Measurements from ENCODE around the gene SGCE.

DNA sequence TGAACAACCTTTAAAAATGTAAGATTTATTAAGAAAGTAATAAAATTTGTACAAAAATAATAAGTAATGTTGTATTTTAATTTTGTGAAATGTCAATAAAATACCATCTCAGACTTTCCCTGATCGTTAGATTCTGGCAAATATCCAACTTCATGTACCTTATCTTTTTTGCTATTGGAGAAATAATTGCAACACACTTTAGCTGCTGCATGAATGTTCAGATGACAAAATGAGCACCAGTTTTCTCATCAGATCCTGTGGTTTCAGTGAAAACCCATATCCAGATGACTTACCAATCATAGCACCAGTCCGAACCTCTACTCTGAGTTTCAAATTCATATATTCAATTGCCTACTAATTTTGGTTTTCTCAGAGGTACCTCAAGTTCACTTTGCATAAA, 76.5 kb downstream of the SGCE start:
- no peak for TF ChIP-seq CTCF (IDR thresholded peaks at IDR 0.05)
- TF ChIP-seq POLR2A (IDR thresholded peaks at IDR 0.05): no peak
